Thymus (tissue), 11 donors: Measurements from ENCODE around the gene PTGES. TPM values are rescaled to one million over a fixed set of nuclear protein-coding genes. Genes with fewer than 3 reads are reported as not detected.
"Not testable (repeated sequence)": the region's sequence is repeated elsewhere in the genome, so short reads cannot be mapped to it uniquely, and the experiment has no call there.

ENCODE experiments used
- DNase-seq, 9 donors: peaks; one replicate each; pipeline ENCODE4 v3.0.0-alpha.2; 2013; ENCODE audit warnings: low spot score in 9 of 9, low read depth in 6 of 9, missing footprints in 1 of 9
- H3K27ac ChIP-seq, 2 donors: one replicate each; pipeline ENCODE4 v1.5.1; 2013; ENCODE audit warnings: control low read depth in 1 of 2, low read depth in 1 of 2, low read length in 1 of 2, mild to moderate bottlenecking in 1 of 2, moderate library complexity in 1 of 2
- H3K27me3 ChIP-seq, 2 donors: one replicate each; pipeline ENCODE4 v1.5.1; 2013; ENCODE audit warnings: low read length in 1 of 2; ENCODE audit not compliant: control insufficient read depth in 2 of 2, insufficient read depth in 1 of 2
- H3K36me3 ChIP-seq, 2 donors: one replicate each; pipeline ENCODE4 v1.5.1; 2013; ENCODE audit warnings: low read length in 1 of 2, mild to moderate bottlenecking in 1 of 2, moderate library complexity in 1 of 2; ENCODE audit not compliant: control insufficient read depth in 2 of 2, insufficient read depth in 2 of 2
- H3K4me1 ChIP-seq, 2 donors: one replicate each; pipeline ENCODE4 v1.5.1; 2013; ENCODE audit warnings: low read length in 2 of 2; ENCODE audit not compliant: control insufficient read depth in 2 of 2, insufficient read depth in 2 of 2
- H3K4me3 ChIP-seq, 2 donors: one replicate each; pipeline ENCODE4 v1.5.1; 2013; ENCODE audit warnings: low read length in 2 of 2, control low read depth in 1 of 2, mild to moderate bottlenecking in 1 of 2
- H3K9me3 ChIP-seq, 2 donors: one replicate each; pipeline ENCODE4 v1.5.1; 2013; ENCODE audit warnings: low read length in 1 of 2, mild to moderate bottlenecking in 1 of 2; ENCODE audit not compliant: control insufficient read depth in 2 of 2, insufficient read depth in 1 of 2
- WGBS: extraction: QIAGEN DNeasy Blood & Tissue Kit; methylation state at CpG from one replicate; pipeline ENCODE4 v1.1.7; 2013; 5-methylcytosine and 5-hydroxymethylcytosine counted together
- polyA plus RNA-seq: library from polyadenylated mRNA; stranded (reverse); fragments of 200-250 nt; gene quantifications from one replicate; pipeline ENCODE4 v1.2.3, GENCODE V29; 2013
- total RNA-seq: library from RNA; stranded (reverse); fragments of 120-200 nt; gene quantifications from one replicate; pipeline ENCODE4 v1.2.4, GENCODE V29; 2013
- donor health status: healthy.

PTGES gene
- total and polyA plus RNA-seq, 2 donors, result 7.8 to 11.1 TPM

- H3K36me3 ChIP-seq, DNase-seq, H3K9me3 ChIP-seq, H3K4me3 ChIP-seq, H3K27ac ChIP-seq: not testable (repeated sequence)
- Histone ChIP-seq H3K4me1 (peaks cover 0 to 13% of the 10 kb centered on the region in 2 donors), H3K27me3 (peaks cover 0 to 40% of the 10 kb centered on the region in 2 donors)
- WGBS, result 97% methylated on average over 4 of the region's 4 CpGs
These were observed 23.3 kb upstream of the PTGES start for GRCh38 chr9:129776096-129776495.

GRCh38 chr9:129775448-129775798 is 22.6 kb upstream of the PTGES start:
- DNase-seq, result no peak
- 68% methylated on average over 2 of the region's 2 CpGs for WGBS
- no peak overlapping the region for H3K27ac ChIP-seq
- peaks cover 0 to 40% of the 10 kb centered on the region in 2 donors for H3K27me3 ChIP-seq
- peaks cover 2 to 7% of the 10 kb centered on the region in 2 donors for H3K9me3 ChIP-seq
- no peak overlapping the region for H3K4me3 ChIP-seq
- no peaks in the 10 kb centered on the region for H3K36me3 ChIP-seq
- peaks cover 0 to 13% of the 10 kb centered on the region in 2 donors for H3K4me1 ChIP-seq

GRCh38 chr9:129774791-129775447 is 22.1 kb upstream of the PTGES start:
- Histone ChIP-seq H3K27ac (no peak overlapping the region), H3K9me3 (peaks cover 2 to 7% of the 10 kb centered on the region in 2 donors), H3K27me3 (peaks cover 0 to 35% of the 10 kb centered on the region in 2 donors), H3K36me3 (no peaks in the 10 kb centered on the region), H3K4me1 (peaks cover 0 to 13% of the 10 kb centered on the region in 2 donors), H3K4me3 (no peak overlapping the region)
- WGBS, result 88% methylated on average over 20 of the region's 20 CpGs
- DNase-seq, result no peak

- WGBS, result 93% methylated on average over 10 of the region's 10 CpGs
- Histone ChIP-seq H3K27me3 (peaks cover 0 to 29% of the 10 kb centered on the region in 2 donors), H3K27ac (no peak overlapping the region), H3K4me3 (no peak overlapping the region), H3K36me3 (no peaks in the 10 kb centered on the region), H3K9me3 (peaks cover 2 to 7% of the 10 kb centered on the region in 2 donors), H3K4me1 (peaks cover 0 to 13% of the 10 kb centered on the region in 2 donors)
- DNase-seq, result no peak
These were observed 20.6 kb upstream of the PTGES start for GRCh38 chr9:129773262-129774048.

GRCh38 chr9:129770741-129771140 is 17.9 kb upstream of the PTGES start:
- Histone ChIP-seq H3K36me3 (no peaks in the 10 kb centered on the region), H3K9me3 (no peaks in the 10 kb centered on the region), H3K27ac (no peak overlapping the region), H3K27me3 (peaks cover 0 to 12% of the 10 kb centered on the region in 2 donors), H3K4me3 (no peak overlapping the region), H3K4me1 (no peaks in the 10 kb centered on the region)
- 92% methylated on average over 5 of the region's 5 CpGs for WGBS
- no peak for DNase-seq

- 94% methylated on average over 5 of the region's 5 CpGs for WGBS
- H3K4me1 ChIP-seq, result no peaks in the 10 kb centered on the region
- H3K4me3 ChIP-seq, result no peak overlapping the region
- no peaks in the 10 kb centered on the region for H3K36me3 ChIP-seq
- H3K27me3 ChIP-seq, result peaks cover 0 to 6% of the 10 kb centered on the region in 2 donors
- H3K9me3 ChIP-seq, result no peaks in the 10 kb centered on the region
- DNase-seq, result no peak
- H3K27ac ChIP-seq, result no peak overlapping the region
These were observed 16.8 kb upstream of the PTGES start for GRCh38 chr9:129769669-129770068.

- no peak overlapping the region for H3K27ac ChIP-seq
- peaks cover 0 to under 1% of the 10 kb centered on the region in 2 donors for H3K27me3 ChIP-seq
- H3K4me3 ChIP-seq, result no peak overlapping the region
- DNase-seq, result no peak
- H3K9me3 ChIP-seq, result no peaks in the 10 kb centered on the region
- 97% methylated on average over 6 of the region's 6 CpGs for WGBS
- H3K4me1 ChIP-seq, result no peaks in the 10 kb centered on the region
- H3K36me3 ChIP-seq, result no peaks in the 10 kb centered on the region
These were observed 15.6 kb upstream of the PTGES start for GRCh38 chr9:129768486-129768885.

GRCh38 chr9:129765764-129766317 is 13.0 kb upstream of the PTGES start:
- H3K9me3 ChIP-seq, result no peaks in the 10 kb centered on the region
- no peak for DNase-seq
- peaks cover 0 to 9% of the 10 kb centered on the region in 2 donors for H3K27me3 ChIP-seq
- 97% methylated on average over 4 of the region's 4 CpGs for WGBS
- no peaks in the 10 kb centered on the region for H3K4me1 ChIP-seq
- H3K36me3 ChIP-seq, result no peaks in the 10 kb centered on the region
- H3K4me3 ChIP-seq, result no peak overlapping the region
- no peak overlapping the region for H3K27ac ChIP-seq
